Activated naive CD8-positive, alpha-beta T cell treated with anti-CD3 and anti-CD28 coated beads, Interleukin-2, amount 10 ng/mL, durations not matched to agents 7 days and 5 days (primary cell): Measurements from ENCODE around the gene TMEM63A. TPM values are rescaled to one million over a fixed set of nuclear protein-coding genes. Genes with fewer than 3 reads are reported as not detected.
A peak's percentile ranks its signal among the peaks of the same experiment; 100 is the strongest.
"Not testable (repeated sequence)": the region's sequence is repeated elsewhere in the genome, so short reads cannot be mapped to it uniquely, and the experiment has no call there.

ENCODE experiments used
- ATAC-seq: fragments of 150-1000 bp; cut with Tn5 transposase; one replicate; pipeline ENCODE4 v1.10.0; 2021; ENCODE audit warnings: low read depth, moderate library complexity
- POLR2A ChIA-PET: fragments of 350-600 bp; sonication (Branson Sonifier 250); formaldehyde crosslinking; loops from one replicate; lab custom pipeline; 2021; ENCODE audit warnings: antibody characterized with exemption; lab: Charles Lee
- DNase-seq: peaks from one replicate; pipeline ENCODE4 v3.0.0; 2021
- H3K27ac Mint-ChIP-seq: one replicate; pipeline ENCODE4 v1.8.0; 2022; ENCODE audit warnings: mild to moderate bottlenecking, mixed read lengths
- H3K27me3 Mint-ChIP-seq: one replicate; pipeline ENCODE4 v1.8.0; 2022; ENCODE audit warnings: mild to moderate bottlenecking, moderate library complexity, mixed read lengths
- H3K36me3 Mint-ChIP-seq: one replicate; pipeline ENCODE4 v1.8.0; 2021; ENCODE audit warnings: mild to moderate bottlenecking, mixed read lengths
- H3K4me1 Mint-ChIP-seq: one replicate; pipeline ENCODE4 v1.8.0; 2021; ENCODE audit warnings: mixed read lengths
- H3K4me3 Mint-ChIP-seq: one replicate; pipeline ENCODE4 v1.8.0; 2022; ENCODE audit warnings: mild to moderate bottlenecking, moderate library complexity, mixed read lengths
- H3K9me3 Mint-ChIP-seq: one replicate; pipeline ENCODE4 v1.8.0; 2021; ENCODE audit warnings: mixed read lengths
- total RNA-seq, 2 experiments: library from RNA; stranded (reverse); gene quantifications; one replicate each; pipeline ENCODE4 v1.2.3, GENCODE V29; 2021

TMEM63A gene
- 100 to 1,000 TPM; 196 to 198 TPM for total RNA-seq

DNA sequence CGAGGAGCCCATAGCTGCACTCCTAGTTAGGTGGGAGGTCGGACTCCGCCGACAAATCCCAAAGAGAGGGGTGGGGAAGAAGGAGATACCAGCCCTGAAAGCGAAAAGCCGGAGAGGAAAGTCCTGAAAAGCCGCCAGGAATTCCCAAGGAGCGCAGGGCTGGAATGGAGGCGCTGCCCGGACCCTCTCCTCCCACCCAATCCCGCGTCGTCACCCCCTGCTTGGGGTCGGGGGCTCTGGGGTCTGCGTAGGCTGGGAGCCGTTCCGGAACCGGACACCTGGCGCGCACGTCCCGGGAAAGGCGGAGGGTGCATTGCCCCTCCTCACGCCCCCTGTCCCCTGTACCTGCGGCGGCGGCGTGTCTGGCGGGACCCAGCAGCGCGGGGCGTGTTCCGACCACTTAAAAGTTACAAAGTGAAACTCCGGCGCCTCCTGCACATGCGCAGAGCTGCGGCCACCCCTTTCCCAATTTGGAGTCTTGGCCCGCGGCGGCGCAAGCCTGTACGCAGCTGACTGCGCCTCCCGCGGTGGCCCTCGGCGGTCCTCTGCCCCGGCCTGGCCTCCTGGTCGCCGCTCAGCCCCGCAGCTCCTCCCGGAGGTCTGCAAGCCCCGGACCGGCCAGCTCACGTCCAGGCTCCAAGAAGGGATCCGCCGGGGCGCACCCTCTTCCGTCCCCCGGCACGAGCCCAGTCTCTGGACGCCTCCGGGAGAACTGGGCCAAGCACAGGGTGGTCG, at the start of gene TMEM63A:
TSS of gene TMEM63A (minus strand) at position 422 of the 735 bp plus-strand sequence. CDS start 4,800 bp downstream, outside the sequence.
- peak within 1 kb of the TSS; percentile 87 for H3K4me3 Mint-ChIP-seq
- peak; percentile 78 for ATAC-seq

DNA sequence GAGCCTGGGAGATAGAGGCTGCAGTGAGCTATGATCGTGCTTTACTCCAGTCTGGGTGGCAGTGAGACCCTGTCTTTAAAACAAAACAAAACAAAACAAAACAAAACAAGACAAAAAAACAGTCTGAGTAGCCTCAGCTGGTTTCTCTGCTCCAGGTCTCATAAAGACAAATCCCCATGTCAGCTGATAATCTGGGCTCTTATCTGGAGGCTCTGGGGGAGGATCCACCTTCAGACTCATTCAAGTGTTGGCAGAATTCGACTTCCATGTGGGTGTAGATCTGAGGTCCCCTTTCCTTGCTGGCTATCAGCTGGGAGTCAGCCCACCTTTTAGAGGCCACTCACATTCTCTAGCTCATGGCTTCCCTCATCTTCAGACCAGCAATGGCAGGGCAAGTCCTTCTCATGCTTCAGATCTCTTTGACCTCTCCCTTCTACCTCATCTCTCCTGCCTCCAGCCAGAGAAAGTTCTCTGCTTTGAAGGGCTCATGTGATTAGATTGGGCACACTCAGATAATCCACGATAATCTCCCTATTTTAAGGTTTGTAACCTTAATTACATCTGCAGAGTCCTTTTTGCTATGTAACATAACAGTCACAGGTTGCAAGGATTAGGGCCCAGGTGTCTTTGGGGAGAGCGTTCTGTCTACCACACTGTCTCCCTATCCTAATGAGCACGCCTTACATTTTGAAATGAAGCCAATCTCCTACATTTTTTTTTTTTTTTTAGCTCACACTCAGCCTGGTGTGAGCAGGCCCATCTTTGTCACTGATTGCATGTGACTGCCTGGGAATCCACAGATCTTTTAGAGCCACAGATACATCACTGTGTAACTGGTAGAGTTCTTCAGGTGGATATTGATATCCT, 49.3 kb upstream of the TMEM63A start:
- ATAC-seq = no peak
- Mint-ChIP-seq H3K4me1 (peaks cover 21% of the 10 kb centered on the region), H3K27me3 (no peaks in the 10 kb centered on the region), H3K9me3 (no peaks in the 10 kb centered on the region), H3K4me3 (no peak overlapping the region), H3K36me3 (no peaks in the 10 kb centered on the region), H3K27ac (no peak overlapping the region)
- POLR2A ChIA-PET = interaction anchor here (0.6 to 1.1 kb wide), 4 partner anchors 7 to 154 kb away, joined by 3 to 5 read pairs (median 4); partner anchors contain the start of genes H3-3A, PYCR2 and SRP9
- no peak for DNase-seq

More for the DNA sequence above, at the start of gene TMEM63A:
- Mint-ChIP-seq H3K9me3 (no peaks in the 10 kb centered on the region), H3K27ac (peak within 1 kb of the TSS; percentile 90), H3K27me3 (peaks cover 7% of the 10 kb centered on the region), H3K4me1 (peaks cover 40% of the 10 kb centered on the region), H3K36me3 (peaks cover 11% of the 10 kb centered on the region)
- POLR2A ChIA-PET = interaction anchor here (0.6 to 4.5 kb wide), 19 partner anchors 9 to 454 kb away, joined by 3 to 63 read pairs (median 9); partner anchors contain the start of genes H3-3A, LBR, PYCR2 and SDE2
- DNase-seq = peak; percentile 91

DNA sequence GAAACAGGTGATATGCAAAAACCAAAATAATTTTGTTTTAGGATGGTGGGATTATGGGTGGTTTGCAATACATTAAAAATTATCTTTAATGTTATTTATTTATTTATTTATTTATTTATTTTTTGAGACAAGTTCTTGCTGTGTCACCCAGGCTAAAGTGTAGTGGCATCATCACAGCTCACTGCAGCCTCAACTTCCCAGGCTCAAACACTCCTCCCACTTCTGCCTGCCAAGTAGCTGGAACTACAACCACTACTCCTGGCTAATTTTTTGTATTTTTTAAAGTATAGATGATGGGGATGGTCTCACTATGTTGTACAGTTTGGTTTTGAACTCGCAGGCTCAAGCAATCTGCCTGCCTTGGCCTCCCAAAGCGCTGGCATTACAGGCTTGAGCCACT, 48.4 kb upstream of the TMEM63A start:
- Mint-ChIP-seq H3K9me3 (no peaks in the 10 kb centered on the region), H3K27ac (no peak overlapping the region), H3K36me3 (no peaks in the 10 kb centered on the region), H3K4me1 (peaks cover 24% of the 10 kb centered on the region), H3K4me3 (no peak overlapping the region), H3K27me3 (no peaks in the 10 kb centered on the region)
- ATAC-seq = no peak
- DNase-seq = no peak
- POLR2A ChIA-PET = interaction anchor here (0.7 to 0.9 kb wide), 2 partner anchors 12 to 153 kb away, joined by 4 read pairs; partner anchors contain the start of gene SRP9

DNA sequence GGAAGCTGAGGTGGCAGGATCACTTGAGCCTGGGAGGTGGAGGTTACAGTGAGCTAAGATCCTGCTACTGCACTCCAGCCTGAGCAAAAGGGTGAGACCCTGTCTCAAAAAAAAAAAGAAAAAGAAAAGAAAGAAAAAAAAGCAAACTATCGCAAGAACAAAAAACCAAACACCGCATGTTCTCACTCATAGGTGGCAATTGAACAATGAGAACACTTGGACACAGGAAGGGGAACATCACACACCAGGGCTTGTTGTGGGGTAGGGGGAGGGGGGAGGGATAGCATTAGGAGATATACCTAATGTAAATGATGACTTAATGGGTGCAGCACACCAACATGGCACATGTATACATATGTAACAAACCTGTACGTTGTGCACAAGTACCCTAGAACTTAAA, 47.3 kb upstream of the TMEM63A start:
- DNase-seq, ATAC-seq, H3K9me3 Mint-ChIP-seq, H3K36me3 Mint-ChIP-seq, H3K27me3 Mint-ChIP-seq: not testable (repeated sequence)
- POLR2A ChIA-PET = interaction anchor here (1.2 to 1.9 kb wide), 7 partner anchors 9 to 462 kb away, joined by 4 to 12 read pairs (median 4); partner anchors contain the start of gene H3-3A
- peak overlapping the region; percentile 84 for H3K27ac Mint-ChIP-seq
- H3K4me3 Mint-ChIP-seq = peak overlapping the region; percentile 68
- peaks cover 29% of the 10 kb centered on the region for H3K4me1 Mint-ChIP-seq

DNA sequence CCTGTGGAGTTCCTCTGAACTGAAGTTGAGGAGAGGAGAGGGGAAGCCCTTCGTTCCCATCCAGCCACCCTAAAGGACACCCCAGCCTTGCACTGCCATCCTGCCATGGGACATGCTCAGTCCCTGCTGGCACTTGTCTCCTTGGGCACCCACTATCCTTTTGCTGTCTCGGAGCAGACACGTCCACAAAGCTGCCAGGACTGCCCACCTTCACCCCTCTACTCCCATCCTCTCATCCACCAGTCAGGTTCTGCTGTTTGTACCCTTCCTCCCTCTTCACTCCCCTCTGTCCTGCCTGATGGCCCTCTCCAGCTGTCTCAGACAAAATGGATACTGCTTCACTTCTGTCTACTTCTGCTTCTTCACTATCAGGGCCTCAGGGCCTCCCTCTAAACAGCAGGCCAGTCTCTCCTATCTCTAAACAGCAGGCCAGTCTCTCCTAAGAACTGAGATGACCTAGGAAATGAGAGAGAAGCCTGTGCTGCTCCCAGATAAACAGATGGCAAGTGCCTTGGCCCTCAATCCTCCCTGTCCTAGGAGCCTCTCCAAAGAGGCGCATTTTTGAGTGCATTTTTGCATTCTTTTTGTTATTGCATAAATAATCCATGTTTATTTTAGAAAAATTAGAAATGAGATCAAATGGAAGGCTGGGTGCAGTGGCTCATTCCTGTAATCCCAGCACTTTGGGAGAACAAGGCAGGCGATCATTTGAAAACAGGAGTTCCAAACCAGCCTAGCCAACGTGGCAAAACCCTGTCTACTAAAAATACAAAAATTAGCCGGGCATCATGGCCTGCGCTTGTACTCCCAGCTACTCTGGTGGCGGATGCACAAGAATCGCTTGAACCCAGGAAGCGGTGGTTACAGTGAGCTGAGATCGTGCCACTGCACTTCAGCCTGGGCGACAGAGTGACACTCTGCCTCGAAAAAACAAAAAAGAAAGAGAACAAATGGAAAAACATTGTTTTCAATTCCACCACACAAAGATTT, 46.3 kb upstream of the TMEM63A start:
- POLR2A ChIA-PET = interaction anchor here (1.0 to 1.9 kb wide), 8 partner anchors 8 to 461 kb away, joined by 4 to 12 read pairs (median 4); partner anchors contain the start of gene H3-3A
- H3K27ac Mint-ChIP-seq = peak overlapping the region; percentile 84
- peak; percentile 28 for ATAC-seq

DNA sequence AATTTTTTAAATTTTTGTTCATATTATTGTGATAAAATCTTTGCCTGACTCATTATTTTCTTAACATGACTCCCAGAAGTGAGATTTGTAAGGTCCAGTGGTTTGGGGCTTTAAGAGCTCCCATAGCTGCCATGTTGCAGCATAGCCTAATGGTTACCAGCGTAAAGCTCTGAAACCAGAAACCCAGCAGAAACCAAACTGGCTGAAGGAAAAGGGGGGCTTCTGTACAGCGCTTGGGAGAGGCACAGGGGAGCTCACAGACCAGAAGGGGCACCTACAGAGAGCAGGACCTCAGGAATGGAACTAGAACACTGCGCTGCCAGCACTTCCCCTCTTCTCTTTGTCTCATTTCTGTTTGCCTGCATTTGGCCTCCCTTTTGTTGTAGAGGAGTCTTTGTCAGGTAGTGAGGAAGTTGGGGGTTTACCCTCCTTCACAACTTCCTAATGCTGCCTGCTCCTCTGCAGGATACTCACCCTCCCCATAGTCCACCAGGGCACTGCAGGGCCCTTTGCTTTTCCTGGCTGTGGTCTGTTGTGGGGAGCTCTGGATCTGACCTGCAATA, 44.5 kb upstream of the TMEM63A start:
- Mint-ChIP-seq H3K4me3 (peak overlapping the region; percentile 14), H3K9me3 (no peaks in the 10 kb centered on the region), H3K27ac (peak overlapping the region; percentile 85), H3K4me1 (peaks cover 34% of the 10 kb centered on the region), H3K27me3 (no peaks in the 10 kb centered on the region), H3K36me3 (peaks cover 9% of the 10 kb centered on the region)
- no peak for ATAC-seq
- POLR2A ChIA-PET = interaction anchor here (0.7 to 1.7 kb wide), 3 partner anchors 46 to 149 kb away, joined by 3 to 6 read pairs (median 6); partner anchors contain the start of gene SRP9
- DNase-seq = no peak

More for the DNA sequence above, 46.3 kb upstream of the TMEM63A start:
- Mint-ChIP-seq H3K9me3 (no peaks in the 10 kb centered on the region), H3K4me3 (peak overlapping the region; percentile 53), H3K27me3 (no peaks in the 10 kb centered on the region), H3K4me1 (peaks cover 29% of the 10 kb centered on the region), H3K36me3 (peaks cover 4% of the 10 kb centered on the region)
- no peak for DNase-seq

DNA sequence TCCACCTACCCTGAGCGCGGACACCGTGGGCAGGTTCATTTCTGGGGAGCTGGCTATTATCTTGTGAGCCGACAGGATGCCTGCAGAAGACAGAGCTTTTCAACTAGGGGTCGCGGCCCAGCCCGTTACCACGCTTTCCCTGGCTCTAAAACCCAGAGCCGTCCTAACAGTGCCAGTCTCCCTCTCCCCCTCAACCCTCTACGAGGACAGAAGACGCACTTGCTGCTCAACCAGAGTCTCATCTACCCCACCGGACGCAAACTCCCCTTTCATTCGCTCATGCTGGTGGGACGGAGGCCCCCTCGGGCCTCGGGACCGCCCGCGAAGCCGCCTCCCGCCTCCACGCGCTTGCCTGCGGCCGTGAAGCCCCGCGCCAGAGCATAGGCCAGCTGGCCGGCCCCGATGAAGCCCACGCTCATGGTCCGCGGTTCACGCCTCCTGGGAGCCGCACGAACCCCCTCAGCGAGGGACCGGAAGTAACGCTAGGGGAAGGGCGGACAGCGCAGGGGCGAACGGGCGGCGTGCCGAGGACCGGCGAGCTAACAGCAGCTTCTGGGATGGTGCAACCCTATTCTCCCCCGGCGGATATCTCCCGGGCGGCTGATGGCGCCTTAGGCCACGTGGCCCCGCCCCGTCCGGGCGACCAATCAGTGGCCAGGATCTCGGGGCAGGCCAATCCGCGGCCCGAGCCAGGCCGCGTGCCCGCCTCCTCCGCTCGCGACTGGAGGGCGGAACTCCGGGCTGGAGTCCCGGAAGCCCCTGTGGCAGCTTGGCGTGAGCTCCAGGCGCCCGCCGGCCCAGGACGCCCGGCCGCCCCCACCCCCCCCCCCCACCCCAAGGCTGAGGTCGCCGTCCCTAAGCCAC, 41.7 kb upstream of the TMEM63A start, which contains the start of gene PYCR2:
TSS of gene PYCR2 (minus strand) at position 559 of the 864 bp plus-strand sequence. CDS start at position 419, 140 bp downstream.
- peaks cover 43% of the 10 kb centered on the region for H3K4me1 Mint-ChIP-seq
- peaks cover 23% of the 10 kb centered on the region for H3K36me3 Mint-ChIP-seq

DNA sequence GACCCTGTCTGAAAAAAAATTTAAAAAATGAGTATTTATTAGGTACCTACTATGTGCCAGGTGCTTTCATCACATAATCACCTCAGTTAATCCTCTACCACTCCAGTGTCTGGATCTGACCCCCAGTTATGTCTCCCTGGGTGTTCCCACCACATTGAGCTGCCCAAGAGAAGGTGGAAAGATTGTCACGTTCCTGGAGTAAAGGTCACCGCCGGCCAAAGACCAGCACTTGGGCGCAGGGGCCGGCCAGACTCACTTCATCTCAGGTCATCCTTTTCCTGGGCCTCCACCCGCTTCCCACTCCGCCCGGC, 41.2 kb upstream of the TMEM63A start:
- ATAC-seq (no peak), DNase-seq (no peak)
- Mint-ChIP-seq H3K4me3 (peak overlapping the region; percentile 96), H3K36me3 (peaks cover 23% of the 10 kb centered on the region), H3K4me1 (peaks cover 38% of the 10 kb centered on the region), H3K27ac (peak overlapping the region; percentile 95), H3K9me3 (no peaks in the 10 kb centered on the region), H3K27me3 (no peaks in the 10 kb centered on the region)
- POLR2A ChIA-PET = interaction anchor here (0.8 to 3.7 kb wide), 19 partner anchors 9 to 497 kb away, joined by 3 to 33 read pairs (median 5); partner anchors contain the start of genes EPHX1, H3-3A, SDE2 and SRP9

More for the DNA sequence above, 41.7 kb upstream of the TMEM63A start, which contains the start of gene PYCR2:
- H3K27me3 Mint-ChIP-seq = no peaks in the 10 kb centered on the region
- DNase-seq = peak; percentile 97
- H3K4me3 Mint-ChIP-seq = peak within 1 kb of the TSS; percentile 96
- H3K27ac Mint-ChIP-seq = peak within 1 kb of the TSS; percentile 95
- H3K9me3 Mint-ChIP-seq = no peaks in the 10 kb centered on the region
- peak; percentile 95 for ATAC-seq
- POLR2A ChIA-PET = interaction anchor here (0.8 to 3.7 kb wide), 26 partner anchors 8 to 498 kb away, joined by 3 to 33 read pairs (median 3); partner anchors contain the start of genes EPHX1, H3-3A, SDE2 and SRP9

DNA sequence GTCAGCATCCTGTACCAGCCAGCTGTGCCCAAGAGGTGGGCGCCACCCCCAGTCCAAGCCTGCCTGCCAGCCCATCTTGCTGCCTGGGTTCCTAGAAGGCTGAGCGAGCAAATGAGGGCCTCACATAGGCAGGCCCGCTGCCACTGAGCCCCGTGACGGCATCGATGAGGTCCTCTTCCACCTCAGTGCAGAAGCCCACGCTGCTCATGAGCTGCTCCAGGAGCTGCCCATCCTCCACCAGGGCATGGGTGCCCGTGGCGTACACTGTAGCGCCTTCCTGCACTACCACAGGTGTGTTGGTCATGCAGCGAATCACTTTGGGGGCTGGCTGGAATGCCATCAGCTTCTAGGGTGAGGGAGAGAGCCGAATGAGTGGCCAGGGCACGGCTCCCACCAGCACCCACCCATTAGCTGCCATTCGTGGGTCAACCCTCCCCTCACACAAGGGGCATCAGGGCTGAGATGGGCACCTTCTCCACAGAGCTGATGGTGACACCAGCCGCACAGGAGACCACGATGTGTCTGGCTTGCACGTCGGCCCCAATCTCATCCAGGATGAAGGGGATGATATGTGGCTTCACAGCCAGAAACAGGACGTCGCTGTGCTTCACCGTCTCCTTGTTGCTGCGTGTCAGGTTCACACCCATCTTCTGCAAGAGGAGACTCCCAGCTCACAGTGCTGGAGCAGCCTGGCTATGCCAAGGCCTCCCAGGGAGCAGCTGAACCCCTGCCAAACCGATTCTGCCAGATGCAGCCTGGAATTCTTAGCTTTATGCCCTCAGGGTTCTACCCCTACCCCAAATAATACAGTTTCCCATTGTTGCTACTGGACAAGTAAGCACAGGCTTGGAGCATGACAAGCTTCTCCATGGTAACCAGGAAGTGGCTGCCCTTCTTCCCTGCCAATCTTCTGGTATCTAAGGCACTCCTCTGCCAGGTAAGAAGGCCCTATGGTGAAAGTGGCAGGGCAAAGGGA, 39.8 kb upstream of the TMEM63A start:
- H3K9me3 Mint-ChIP-seq = no peaks in the 10 kb centered on the region
- peak overlapping the region; percentile 96 for H3K4me3 Mint-ChIP-seq
- H3K27ac Mint-ChIP-seq = peak overlapping the region; percentile 48
- peaks cover 29% of the 10 kb centered on the region for H3K36me3 Mint-ChIP-seq
- POLR2A ChIA-PET = interaction anchor here (1.1 to 3.7 kb wide), 6 partner anchors 14 to 144 kb away, joined by 3 to 33 read pairs (median 6); partner anchors contain the start of genes SRP9 and TMEM63A
- DNase-seq = no peak
- no peak for ATAC-seq
- peaks cover 34% of the 10 kb centered on the region for H3K4me1 Mint-ChIP-seq
- no peaks in the 10 kb centered on the region for H3K27me3 Mint-ChIP-seq

DNA sequence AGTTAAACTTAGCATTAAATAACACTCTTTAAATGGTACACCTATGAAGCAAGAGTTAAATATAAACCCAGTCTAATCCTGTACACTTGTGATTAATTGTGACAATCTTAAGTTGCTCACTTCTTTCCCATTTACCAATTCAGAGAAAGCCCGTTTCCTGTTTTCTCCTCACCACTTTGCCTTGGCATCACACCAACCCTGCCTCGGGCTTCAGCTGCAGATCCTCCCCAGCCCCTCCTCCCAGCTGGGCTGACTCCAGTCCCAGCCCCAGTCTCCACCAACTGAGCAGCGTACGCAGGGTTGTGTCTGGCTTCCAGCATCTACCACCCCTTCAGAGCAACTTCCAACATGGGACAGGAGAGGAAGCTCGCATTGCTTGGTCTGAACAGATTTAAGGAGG, 37.7 kb upstream of the TMEM63A start:
- ATAC-seq = no peak

More for the DNA sequence above, 37.7 kb upstream of the TMEM63A start:
- Mint-ChIP-seq H3K27me3 (no peaks in the 10 kb centered on the region), H3K27ac (peak overlapping the region; percentile 78), H3K4me3 (peak overlapping the region; percentile 48), H3K4me1 (peaks cover 24% of the 10 kb centered on the region), H3K9me3 (no peaks in the 10 kb centered on the region), H3K36me3 (peaks cover 32% of the 10 kb centered on the region)
- POLR2A ChIA-PET = interaction anchor here (0.9 to 1.1 kb wide), 3 partner anchors 9 to 191 kb away, joined by 3 to 4 read pairs (median 4); no protein-coding TSS in a partner anchor
- DNase-seq = no peak
